Mesothelial cell of epicardium (in vitro differentiated cells): Measurements from ENCODE around the gene XYLB. TPM values are rescaled to one million over a fixed set of nuclear protein-coding genes. Genes with fewer than 3 reads are reported as not detected.

Experiments used
- DNase-seq, 2 experiments: peaks; one replicate each; pipeline ENCODE4 v3.0.0; 2021; ENCODE audit warnings: low spot score in 2 of 2; ENCODE audit not compliant: unreplicated experiment in 2 of 2
- H3K27ac Mint-ChIP-seq: 2 replicates; pipeline ENCODE4 v1.8.0; 2021; ENCODE audit warnings: mixed read lengths
- H3K27me3 Mint-ChIP-seq: 2 replicates; pipeline ENCODE4 v1.8.0; 2021; ENCODE audit warnings: low read depth, mixed read lengths
- H3K36me3 Mint-ChIP-seq: 2 replicates; pipeline ENCODE4 v1.8.0; 2021; ENCODE audit warnings: mixed read lengths
- H3K4me1 Mint-ChIP-seq: 2 replicates; pipeline ENCODE4 v1.8.0; 2021; ENCODE audit warnings: mixed read lengths
- H3K4me3 Mint-ChIP-seq: 2 replicates; pipeline ENCODE4 v1.8.0; 2021; ENCODE audit warnings: mild to moderate bottlenecking, moderate library complexity, mixed read lengths
- H3K9me3 Mint-ChIP-seq: 2 replicates; pipeline ENCODE4 v1.8.0; 2021; ENCODE audit warnings: mixed read lengths
- CTCF ChIP-seq: fragments of 200-600 bp; sonication (generic); IDR thresholded peaks from one replicate; pipeline ENCODE4 v1.5.0; 2021; ENCODE audit warnings: antibody characterized with exemption; ENCODE audit not compliant: unreplicated experiment
- total RNA-seq: library from RNA; stranded (reverse); gene quantifications from 3 replicates; pipeline ENCODE4 v1.2.1, GENCODE V29; 2021

The XYLB gene
- total RNA-seq, 1 donor from 2014 or later: 5.5 TPM

DNA sequence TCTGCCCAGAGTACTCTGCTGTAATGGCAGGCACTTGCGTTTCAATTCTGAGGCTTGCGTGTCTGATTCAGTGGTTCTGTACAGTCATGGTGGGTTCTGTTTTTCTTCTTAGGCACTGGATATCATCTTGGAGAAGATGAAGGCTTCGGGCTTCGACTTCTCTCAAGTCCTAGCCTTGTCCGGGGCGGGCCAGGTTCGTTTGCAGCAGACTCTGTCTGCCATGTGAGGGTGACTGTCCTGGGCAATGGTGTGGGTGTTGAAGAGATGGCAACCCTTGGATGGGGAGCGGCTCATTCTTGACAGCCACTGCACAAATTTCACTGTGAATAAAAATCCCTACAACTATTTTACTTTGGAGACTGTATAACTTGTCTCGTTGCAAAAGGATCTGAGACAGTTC, 16.2 kb downstream of the XYLB start:
- peaks cover 8% of the 10 kb centered on the region for H3K36me3 Mint-ChIP-seq
- TF ChIP-seq CTCF: no peak
- H3K4me1 Mint-ChIP-seq: no peaks in the 10 kb centered on the region
- H3K27ac Mint-ChIP-seq: no peak overlapping the region
- no peak for DNase-seq
- H3K9me3 Mint-ChIP-seq: peaks cover 9% of the 10 kb centered on the region
- H3K27me3 Mint-ChIP-seq: no peaks in the 10 kb centered on the region
- H3K4me3 Mint-ChIP-seq: no peak overlapping the region

- H3K4me3 Mint-ChIP-seq: no peak overlapping the region
- TF ChIP-seq CTCF: no peak
- no peak for DNase-seq
- H3K4me1 Mint-ChIP-seq: no peaks in the 10 kb centered on the region
- H3K27ac Mint-ChIP-seq: no peak overlapping the region
- no peaks in the 10 kb centered on the region for H3K9me3 Mint-ChIP-seq
- peaks cover 10% of the 10 kb centered on the region for H3K36me3 Mint-ChIP-seq
- H3K27me3 Mint-ChIP-seq: no peaks in the 10 kb centered on the region
Measured at GRCh38 chr3:38364721-38365400, 18.3 kb downstream of the XYLB start.

GRCh38 chr3:38365469-38366062, 19.0 kb downstream of the XYLB start:
- no peak overlapping the region for H3K27ac Mint-ChIP-seq
- H3K4me3 Mint-ChIP-seq: no peak overlapping the region
- no peaks in the 10 kb centered on the region for H3K9me3 Mint-ChIP-seq
- H3K36me3 Mint-ChIP-seq: peaks cover 10% of the 10 kb centered on the region
- H3K4me1 Mint-ChIP-seq: no peaks in the 10 kb centered on the region
- H3K27me3 Mint-ChIP-seq: no peaks in the 10 kb centered on the region
- TF ChIP-seq CTCF: no peak
- DNase-seq: no peak

DNA sequence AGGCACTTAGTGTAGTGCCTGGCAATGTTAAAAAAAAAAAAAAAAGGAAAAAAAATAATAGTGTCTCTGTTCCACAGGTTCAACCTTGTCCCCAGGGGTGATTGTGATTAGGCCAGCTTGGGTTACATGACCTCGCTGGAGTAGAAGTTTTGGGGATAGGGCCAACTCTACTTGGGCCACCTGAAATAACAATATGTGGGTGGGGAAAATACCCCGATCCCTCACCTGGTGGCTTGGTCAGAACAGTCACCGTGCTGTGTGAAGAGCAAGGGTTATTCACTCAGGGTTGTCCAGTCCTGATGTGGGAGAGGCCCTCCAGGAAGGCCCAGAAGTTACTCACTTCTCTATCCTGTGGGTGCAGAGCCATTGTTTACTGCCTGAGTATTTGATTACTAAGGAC, 19.5 kb downstream of the XYLB start:
- no peak for DNase-seq
- no peaks in the 10 kb centered on the region for H3K27me3 Mint-ChIP-seq
- TF ChIP-seq CTCF: no peak

DNA sequence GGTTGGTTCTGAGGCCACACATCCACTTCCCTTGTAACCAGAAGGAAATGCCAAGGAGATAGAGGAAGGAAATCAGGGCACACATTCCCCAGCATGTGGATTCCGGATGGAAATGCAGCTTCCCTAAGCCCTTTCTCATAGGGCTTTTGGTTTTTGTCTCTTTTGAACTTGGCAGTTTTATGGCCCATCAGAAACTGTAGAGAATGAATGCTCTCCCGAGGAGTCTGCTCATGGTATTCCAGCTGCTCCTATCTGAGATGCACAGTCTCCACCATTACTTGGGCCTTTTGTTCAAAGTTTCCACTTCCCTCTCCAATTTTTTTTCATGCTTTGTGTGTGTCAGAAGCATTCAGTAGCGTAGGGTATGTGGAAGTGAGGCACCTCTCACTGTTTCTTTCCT, 21.2 kb downstream of the XYLB start:
- Mint-ChIP-seq H3K9me3 (no peaks in the 10 kb centered on the region), H3K4me3 (no peak overlapping the region), H3K4me1 (no peaks in the 10 kb centered on the region), H3K27ac (no peak overlapping the region), H3K27me3 (no peaks in the 10 kb centered on the region), H3K36me3 (peaks cover 10% of the 10 kb centered on the region)
- no peak for TF ChIP-seq CTCF
- no peak for DNase-seq

More for the DNA sequence above, 19.5 kb downstream of the XYLB start:
- Mint-ChIP-seq H3K4me1 (no peaks in the 10 kb centered on the region), H3K4me3 (no peak overlapping the region), H3K9me3 (no peaks in the 10 kb centered on the region), H3K27ac (no peak overlapping the region), H3K36me3 (peaks cover 10% of the 10 kb centered on the region)
